A673 (cell line): ENCODE measurements around the gene SNRNP25. TPM values are rescaled to one million over a fixed set of nuclear protein-coding genes. Genes with fewer than 3 reads are reported as not detected.
A peak's percentile ranks its signal among the peaks of the same experiment; 100 is the strongest.

Source experiments
- BruUV-seq: library from RNA; stranded (reverse); fragments of 400-500 nt; replicated peaks from 2 replicates; lab custom pipeline; 2021; lab: Mats Ljungman, UMichigan
- CTCF ChIA-PET: fragments of 300-600 bp; sonication (Branson Sonifier 250); formaldehyde crosslinking; loops from one replicate; lab custom pipeline; 2022; ENCODE audit warnings: antibody characterized with exemption; lab: Charles Lee
- POLR2A ChIA-PET: fragments of 300-600 bp; sonication (Branson Sonifier 250); formaldehyde crosslinking; loops from one replicate; lab custom pipeline; 2022; ENCODE audit warnings: antibody characterized with exemption; ENCODE audit not compliant: low non-redundant PET; lab: Charles Lee
- DNase-seq: peaks from one replicate; pipeline ENCODE4 v3.0.0-alpha.2; 2015; ENCODE audit warnings: low spot score
- H3K27ac ChIP-seq: fragments of 200-600 bp; sonication (generic); 2 replicates; pipeline ENCODE4 v1.5.1; 2016; ENCODE audit warnings: mixed run types, low read depth, mild to moderate bottlenecking, mixed read lengths, antibody characterized with exemption, low read length; ENCODE audit not compliant: poor library complexity, severe bottlenecking
- H3K27me3 ChIP-seq: fragments of 200-600 bp; sonication (generic); replicated peaks from 2 replicates; pipeline ENCODE4 v1.6.1; 2017; ENCODE audit warnings: mixed run types, low read depth, mild to moderate bottlenecking, mixed read lengths, antibody characterized with exemption, low read length; ENCODE audit not compliant: insufficient read depth, poor library complexity
- H3K36me3 ChIP-seq: fragments of 200-600 bp; sonication (generic); 2 replicates; pipeline ENCODE4 v1.6.1; 2016; ENCODE audit warnings: mixed run types, mild to moderate bottlenecking, mixed read lengths, antibody characterized with exemption, low read length; ENCODE audit not compliant: insufficient read depth, poor library complexity, severe bottlenecking
- H3K4me1 ChIP-seq: fragments of 200-600 bp; sonication (generic); 2 replicates; pipeline ENCODE4 v1.6.1; 2017; ENCODE audit warnings: mixed run types, mild to moderate bottlenecking, mixed read lengths, antibody characterized with exemption, low read length; ENCODE audit not compliant: insufficient read depth, poor library complexity, severe bottlenecking
- H3K4me3 ChIP-seq: fragments of 200-600 bp; sonication (generic); 2 replicates; pipeline ENCODE4 v1.5.1; 2016; ENCODE audit warnings: low read depth, mixed run types, mild to moderate bottlenecking, mixed read lengths, low read length; ENCODE audit not compliant: poor library complexity, severe bottlenecking
- H3K9me3 ChIP-seq: fragments of 200-600 bp; sonication (generic); 2 replicates; pipeline ENCODE4 v1.6.1; 2016; ENCODE audit warnings: mixed run types, low read depth, mild to moderate bottlenecking, mixed read lengths, antibody characterized with exemption, low read length; ENCODE audit not compliant: poor library complexity, severe bottlenecking
- EZH2 ChIP-seq: fragments of 200-600 bp; sonication (generic); IDR thresholded peaks from 2 replicates; pipeline ENCODE4 v1.6.1; 2017; ENCODE audit warnings: borderline replicate concordance, low read depth, mild to moderate bottlenecking, mixed read lengths, antibody characterized with exemption, low read length; ENCODE audit not compliant: poor library complexity, severe bottlenecking
- intact Hi-C: fragments of 100-400 bp; cut with micrococcal nuclease; formaldehyde crosslinking; loops from one replicate; pipeline ENCODE4 v1.10.0; 2022; ENCODE audit not compliant: unreplicated experiment
- microRNA-seq: library from miRNA; unstranded; fragments of <30 nt; microRNA quantifications from one replicate; pipeline ENCODE4 v1.2.0, GENCODE V29; 2021
- total RNA-seq: library from RNA; stranded (reverse); gene quantifications from 2 replicates; pipeline ENCODE4 v1.2.3, GENCODE V29; 2021
- TF ChIP-seq, protein P1 (sequence below): fragments of 300-800, 200-600 bp; sonication (generic); conservative IDR thresholded peaks from 2 replicates; pipeline ENCODE4 v1.5.1; 2017; ENCODE audit warnings: low read depth, mild to moderate bottlenecking, antibody characterized with exemption, low read length, moderate library complexity, mixed read lengths

SNRNP25 gene
- total RNA-seq, 1 experiment from 2014 or later, result 54.9 TPM

GRCh38 chr16:105521-105920, 51.9 kb downstream of the SNRNP25 start:
- H3K4me3 ChIP-seq, result no peak overlapping the region
- no peak overlapping the region for H3K27ac ChIP-seq
- H3K36me3 ChIP-seq, result peaks cover 25% of the 10 kb centered on the region
- no peak for TF ChIP-seq EZH2
- TF ChIP-seq, protein P1, sequence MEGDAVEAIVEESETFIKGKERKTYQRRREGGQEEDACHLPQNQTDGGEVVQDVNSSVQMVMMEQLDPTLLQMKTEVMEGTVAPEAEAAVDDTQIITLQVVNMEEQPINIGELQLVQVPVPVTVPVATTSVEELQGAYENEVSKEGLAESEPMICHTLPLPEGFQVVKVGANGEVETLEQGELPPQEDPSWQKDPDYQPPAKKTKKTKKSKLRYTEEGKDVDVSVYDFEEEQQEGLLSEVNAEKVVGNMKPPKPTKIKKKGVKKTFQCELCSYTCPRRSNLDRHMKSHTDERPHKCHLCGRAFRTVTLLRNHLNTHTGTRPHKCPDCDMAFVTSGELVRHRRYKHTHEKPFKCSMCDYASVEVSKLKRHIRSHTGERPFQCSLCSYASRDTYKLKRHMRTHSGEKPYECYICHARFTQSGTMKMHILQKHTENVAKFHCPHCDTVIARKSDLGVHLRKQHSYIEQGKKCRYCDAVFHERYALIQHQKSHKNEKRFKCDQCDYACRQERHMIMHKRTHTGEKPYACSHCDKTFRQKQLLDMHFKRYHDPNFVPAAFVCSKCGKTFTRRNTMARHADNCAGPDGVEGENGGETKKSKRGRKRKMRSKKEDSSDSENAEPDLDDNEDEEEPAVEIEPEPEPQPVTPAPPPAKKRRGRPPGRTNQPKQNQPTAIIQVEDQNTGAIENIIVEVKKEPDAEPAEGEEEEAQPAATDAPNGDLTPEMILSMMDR, result no peak
- intact Hi-C loops, result loop anchor here (5.0 kb wide), 1 partner anchor 257 kb away; no protein-coding TSS in a partner anchor
- ChIA-PET CTCF (no interaction called here), POLR2A (no interaction called here)
- BruUV-seq, result no TSS peak
- H3K4me1 ChIP-seq, result no peaks in the 10 kb centered on the region
- no peaks in the 10 kb centered on the region for H3K27me3 ChIP-seq
- no peaks in the 10 kb centered on the region for H3K9me3 ChIP-seq
- DNase-seq, result no peak

- ChIA-PET POLR2A (interaction anchor here (0.6 kb wide), 1 partner anchor 204 kb away, joined by 4 read pairs; no protein-coding TSS in a partner anchor), CTCF (interaction anchor here (0.6 to 1.7 kb wide), 13 partner anchors 10 to 256 kb away, joined by 3 to 25 read pairs (median 5); partner anchors contain the start of genes AXIN1 and HBQ1)
- TF ChIP-seq, protein P1, result peak; percentile 83
- no peak for TF ChIP-seq EZH2
- peak; percentile 85 for DNase-seq
- intact Hi-C loops, result loop anchor here (1.0 to 5.0 kb wide), 2 partner anchors 75 to 256 kb away; no protein-coding TSS in a partner anchor
- Histone ChIP-seq H3K36me3 (peaks cover 27% of the 10 kb centered on the region), H3K4me1 (no peaks in the 10 kb centered on the region), H3K9me3 (no peaks in the 10 kb centered on the region), H3K4me3 (no peak overlapping the region), H3K27me3 (no peaks in the 10 kb centered on the region), H3K27ac (no peak overlapping the region)
- BruUV-seq, result no TSS peak
These were observed 53.1 kb downstream of the SNRNP25 start for GRCh38 chr16:106623-107324.

Small RNAs within 50 kb of the gene (microRNA-seq; reads per million reads assigned to microRNA genes)
- gene MIR6859-4, result not detected

Other genes with a start within 250 kb of the SNRNP25 start
- gene POLR3K, start 220 bp upstream of the SNRNP25 start, total RNA-seq, result 41.5 and 48.5 TPM in 2 replicates
- gene RHBDF1, start 18.8 kb downstream of the SNRNP25 start, total RNA-seq, result 5.8 TPM in 2 replicates
- 30.6 and 34.2 TPM in 2 replicates for gene MPG, start 24.4 kb downstream of the SNRNP25 start, total RNA-seq
- gene NPRL3, start 84.8 kb downstream of the SNRNP25 start, total RNA-seq, result 61.6 and 62.6 TPM in 2 replicates
- not detected in 2 replicates for gene HBZ, start 98.8 kb downstream of the SNRNP25 start, total RNA-seq
- gene HBM, start 112.2 kb downstream of the SNRNP25 start, total RNA-seq, result not detected in 2 replicates
- 1.9 and 6.1 TPM in 2 replicates for gene HBA2, start 119.0 kb downstream of the SNRNP25 start, total RNA-seq
- 5.9 and 9.5 TPM in 2 replicates for gene HBA1, start 122.9 kb downstream of the SNRNP25 start, total RNA-seq
- 1.2 and 5.2 TPM in 2 replicates for gene HBQ1, start 126.6 kb downstream of the SNRNP25 start, total RNA-seq
- gene LUC7L, start 175.6 kb downstream of the SNRNP25 start, total RNA-seq, result 128 and 152 TPM in 2 replicates
- 72.4 and 82.1 TPM in 2 replicates for gene FAM234A, start 181.0 kb downstream of the SNRNP25 start, total RNA-seq
- not detected in 2 replicates for gene RGS11, start 222.1 kb downstream of the SNRNP25 start, total RNA-seq
- 0.41 and 0.48 TPM in 2 replicates for gene ARHGDIG, start 226.8 kb downstream of the SNRNP25 start, total RNA-seq
- 0.46 TPM in 1 of 2 replicates, not detected in the other for gene PDIA2, start 229.3 kb downstream of the SNRNP25 start, total RNA-seq